NOMO-1 treated with dmso at 0.1 percent for 144 hours (cell line): ENCODE results near the gene SHC4.
"Not testable (repeated sequence)": the region's sequence is repeated elsewhere in the genome, so short reads cannot be mapped to it uniquely, and the experiment has no call there.

Source experiments
- DNase-seq: peaks from one replicate; lab custom pipeline; 2025; ENCODE audit not compliant: unreplicated experiment; lab: John Stamatoyannopoulos, UW

The SHC4 gene

DNA sequence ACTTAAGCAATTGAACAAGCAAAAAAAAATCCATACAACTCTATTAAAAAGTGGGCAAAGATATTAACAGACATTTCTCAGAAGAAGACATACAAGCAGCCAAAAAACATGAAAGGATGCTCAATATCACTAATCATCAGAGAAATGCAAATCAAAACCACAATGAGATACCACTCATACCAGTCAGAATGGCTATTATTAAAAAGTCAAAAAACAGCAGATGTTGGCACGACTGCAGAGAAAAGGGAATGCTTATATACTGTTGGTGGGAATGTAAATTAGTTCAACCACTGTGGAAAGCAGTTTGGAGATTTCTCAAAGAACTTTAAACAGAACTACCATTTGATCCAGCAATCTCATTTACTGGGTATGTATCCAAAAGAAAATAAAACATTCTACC, 7.2 kb upstream of the SHC4 start:
- DNase-seq: not testable (repeated sequence)

DNA sequence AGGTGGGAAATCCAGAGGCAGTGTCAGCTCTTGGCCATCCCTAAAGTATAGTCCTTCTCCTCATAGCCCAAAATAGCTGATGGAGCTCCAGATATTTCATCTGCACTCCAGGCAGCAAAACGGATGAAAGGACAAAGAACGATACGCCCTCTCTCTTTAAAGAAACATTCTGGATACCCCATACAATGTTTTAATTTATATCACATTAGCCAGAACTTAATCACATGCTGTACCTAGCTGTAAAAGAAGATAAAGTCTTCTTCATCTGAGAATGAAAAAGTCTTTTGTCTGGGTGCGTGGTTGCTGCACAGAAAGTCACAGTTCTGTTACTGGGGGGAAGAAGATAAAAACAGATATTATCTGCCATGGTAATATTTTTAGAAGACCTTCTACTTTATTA, 4.3 kb upstream of the SHC4 start:
- no peak for DNase-seq

DNA sequence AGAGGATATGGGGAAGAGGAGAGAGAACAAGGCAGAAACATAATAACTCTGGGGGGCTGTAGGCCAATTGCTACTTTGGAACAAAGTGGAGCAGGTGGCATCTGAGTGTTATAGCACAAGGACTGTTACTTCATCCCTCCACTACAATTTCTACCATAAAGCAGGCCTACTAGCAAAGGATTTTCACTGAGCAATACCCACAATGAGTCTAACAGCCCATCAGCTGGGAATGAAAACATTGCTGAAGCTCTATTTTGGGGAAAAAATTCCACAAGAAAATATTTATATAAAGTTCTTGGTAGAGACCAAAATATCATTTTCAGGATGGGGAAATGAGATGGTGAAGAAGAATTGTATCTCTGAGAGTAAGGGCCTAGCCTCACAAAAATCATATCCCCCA, 3.6 kb upstream of the SHC4 start:
- no peak for DNase-seq

DNA sequence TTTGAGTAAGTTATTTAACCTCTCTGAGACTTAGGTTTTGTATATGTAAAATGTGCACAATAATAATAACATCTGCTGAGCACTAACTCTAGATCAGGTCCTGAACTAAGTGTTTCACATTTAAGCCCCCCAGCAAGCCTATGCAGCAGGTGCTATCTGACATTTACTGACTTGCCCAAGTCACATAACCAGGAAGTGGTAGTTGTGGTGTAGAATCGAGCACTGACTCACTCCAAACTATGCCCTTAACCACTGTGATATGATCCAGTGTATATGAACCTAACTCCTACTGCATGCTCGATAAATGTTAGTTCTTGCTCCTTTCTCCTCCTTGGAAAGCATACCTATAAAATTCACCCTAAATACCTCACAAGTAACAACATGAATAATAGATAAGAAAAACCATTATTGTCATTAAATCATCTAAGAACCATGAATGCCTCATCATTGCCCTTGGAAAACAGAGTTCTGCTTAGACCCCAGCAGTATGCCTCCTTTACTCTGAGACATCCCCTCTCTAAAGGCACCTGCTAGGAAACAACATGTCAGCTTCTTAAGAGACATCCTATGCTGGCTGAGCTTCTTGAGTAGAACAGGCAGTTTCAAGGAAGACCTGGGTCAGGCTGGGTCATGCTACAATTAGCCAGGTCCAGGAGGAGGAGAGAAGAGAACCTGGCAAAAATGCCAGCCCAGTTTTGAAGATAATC, 3.0 kb upstream of the SHC4 start:
- DNase-seq: no peak

DNA sequence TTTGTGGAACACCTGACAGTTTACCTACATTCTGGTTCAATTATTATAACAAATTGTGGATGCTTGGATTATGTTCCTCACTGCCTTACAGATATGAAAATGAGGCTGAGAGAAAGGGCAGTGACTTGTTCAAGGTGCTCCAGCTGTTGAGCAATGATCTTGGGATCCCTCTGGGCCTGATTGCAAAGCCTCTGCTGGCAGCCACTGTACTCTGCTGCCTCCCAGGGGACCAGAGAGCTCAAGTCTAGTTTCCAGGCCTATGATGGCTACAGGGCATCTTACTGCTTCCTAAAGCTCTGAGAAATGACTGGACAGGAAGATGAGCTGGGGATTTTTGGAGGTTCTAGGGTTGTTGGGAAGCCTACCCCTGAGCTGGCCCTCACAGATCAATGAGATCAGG, 2.3 kb upstream of the SHC4 start:
- no peak for DNase-seq

DNA sequence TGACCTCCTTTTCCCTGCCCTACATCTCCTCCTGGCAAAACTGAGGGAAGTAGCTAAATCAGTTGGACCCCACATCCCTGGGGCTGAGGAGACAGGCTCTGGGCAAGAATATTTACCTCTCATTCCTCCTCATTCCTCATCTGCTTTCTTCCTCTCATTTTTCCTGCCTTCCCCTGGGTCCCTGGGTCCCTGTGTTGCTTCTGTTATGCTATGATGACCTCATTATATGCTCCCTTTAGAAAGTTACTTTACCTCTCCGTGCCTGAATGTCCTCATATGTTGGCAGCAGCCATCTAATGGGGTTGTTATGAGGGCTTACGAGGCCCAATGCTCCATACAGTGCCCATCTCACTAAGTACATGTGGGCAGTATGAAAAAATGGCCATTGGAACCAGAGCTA, 1.2 kb upstream of the SHC4 start:
- no peak for DNase-seq

DNA sequence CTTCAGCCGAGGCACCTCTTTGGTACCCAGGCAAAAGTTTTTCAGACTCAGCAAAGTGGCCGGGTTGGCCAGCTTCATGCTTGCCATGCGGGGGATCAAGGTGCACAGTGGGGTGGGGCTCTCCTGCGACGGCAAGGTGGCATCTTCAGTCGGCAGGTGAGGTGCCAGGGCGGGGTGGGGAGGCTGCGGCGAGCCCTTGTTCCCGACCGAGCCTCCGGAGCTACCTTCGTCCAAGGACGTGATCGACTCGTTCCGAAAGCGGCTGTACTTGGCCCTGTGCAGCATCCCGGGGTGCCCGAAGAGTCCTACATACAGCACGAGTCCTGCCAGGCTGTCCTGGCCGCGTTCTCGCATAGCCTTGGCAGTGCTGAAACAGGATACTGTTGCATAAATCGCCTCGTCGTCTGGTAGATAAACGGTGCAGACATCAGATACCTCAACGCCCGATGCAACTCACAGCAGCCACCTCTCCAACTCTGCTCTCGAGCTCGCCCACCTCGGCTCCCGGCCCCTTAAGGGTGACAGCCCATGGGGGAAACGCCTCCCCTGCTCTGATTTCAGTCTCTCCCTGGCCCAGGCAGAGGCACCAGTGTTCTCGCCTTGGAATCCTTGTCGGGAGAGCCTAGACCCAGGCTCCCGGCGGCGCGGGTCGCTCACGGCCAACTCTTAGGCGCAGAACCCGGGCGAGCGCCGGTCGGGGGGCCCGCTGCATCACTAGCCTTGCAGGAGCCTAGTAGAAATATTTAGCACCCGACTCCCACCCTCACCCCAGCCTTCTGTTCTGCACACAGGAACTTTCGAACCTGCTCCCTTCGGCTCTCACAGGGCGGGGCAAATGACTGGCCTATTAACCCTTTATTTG, 826 bp downstream of the SHC4 start:
- no peak for DNase-seq

DNA sequence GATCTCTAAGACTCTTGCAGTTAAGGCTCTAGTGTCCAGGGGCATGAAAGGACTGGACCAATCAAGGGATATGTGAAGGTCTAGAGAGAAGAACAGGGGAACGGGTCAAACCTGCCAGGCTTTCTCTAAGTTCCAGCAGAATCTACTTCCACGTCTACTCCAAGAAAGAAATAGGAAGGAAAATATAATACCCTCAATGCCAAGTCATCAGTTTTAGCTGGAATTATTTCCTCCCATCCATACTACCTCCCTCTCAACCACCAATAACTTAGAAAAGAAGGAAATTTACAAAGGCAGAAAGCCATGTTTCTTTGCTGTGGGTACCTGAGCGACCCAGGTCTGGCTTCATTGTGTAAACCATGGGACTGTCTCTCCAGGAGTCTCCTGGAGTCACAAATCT, 7.8 kb downstream of the SHC4 start:
- DNase-seq: no peak

DNA sequence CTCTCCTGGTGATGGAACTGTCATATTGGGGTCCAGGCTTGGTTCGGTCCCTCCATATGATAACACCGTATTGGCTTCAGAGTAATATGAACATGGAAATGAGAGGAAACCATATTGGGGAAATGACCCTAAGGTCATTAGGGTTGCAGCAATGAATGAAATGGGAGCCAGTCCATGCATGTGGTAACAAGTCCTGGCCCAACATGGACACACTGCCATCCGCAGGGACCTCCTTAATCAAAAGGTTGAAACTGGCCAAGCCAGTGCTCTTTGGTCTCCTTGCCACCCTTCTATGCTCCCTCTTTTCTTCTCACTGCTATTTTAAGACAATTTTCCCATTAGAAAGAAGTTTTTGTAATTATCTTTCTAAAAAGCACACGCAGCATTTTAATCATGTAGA, 8.3 kb downstream of the SHC4 start:
- no peak for DNase-seq

DNA sequence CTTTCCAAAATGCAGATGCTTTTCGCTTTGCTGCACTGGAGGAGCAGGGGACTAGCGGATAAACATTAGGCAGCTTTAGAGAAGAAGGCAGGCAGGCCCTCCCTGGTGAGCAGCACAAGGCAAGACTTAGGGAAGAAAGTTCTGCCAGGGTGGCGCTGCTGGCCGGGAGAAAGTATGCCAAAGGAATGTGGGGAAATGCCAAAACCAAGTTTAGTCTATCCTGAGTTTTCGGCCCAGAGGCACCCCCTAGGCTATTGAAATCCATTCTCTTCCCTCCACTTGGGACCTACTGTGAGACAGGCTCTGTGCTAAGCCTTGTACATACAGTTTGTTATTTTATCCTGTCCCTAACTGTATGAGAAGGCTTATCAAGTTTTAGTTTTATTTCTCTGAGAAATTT, 9.2 kb downstream of the SHC4 start:
- no peak for DNase-seq

DNA sequence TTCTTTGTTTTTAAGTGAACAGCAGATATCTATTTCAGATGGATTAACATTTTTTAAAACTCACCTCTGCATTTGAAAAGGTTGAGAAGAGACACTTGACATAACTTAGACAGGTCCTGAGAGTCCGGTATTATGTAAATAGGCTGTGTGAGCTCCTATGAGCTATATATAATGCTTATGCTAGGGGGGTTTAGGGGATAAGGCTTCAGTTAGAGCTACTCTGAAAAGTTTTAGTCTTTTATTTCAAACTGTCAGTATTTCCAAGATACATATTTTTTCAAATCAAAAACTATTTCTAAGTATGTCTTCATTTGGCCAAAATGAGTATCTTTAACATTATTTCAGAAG, 16.9 kb downstream of the SHC4 start:
- DNase-seq: no peak

DNA sequence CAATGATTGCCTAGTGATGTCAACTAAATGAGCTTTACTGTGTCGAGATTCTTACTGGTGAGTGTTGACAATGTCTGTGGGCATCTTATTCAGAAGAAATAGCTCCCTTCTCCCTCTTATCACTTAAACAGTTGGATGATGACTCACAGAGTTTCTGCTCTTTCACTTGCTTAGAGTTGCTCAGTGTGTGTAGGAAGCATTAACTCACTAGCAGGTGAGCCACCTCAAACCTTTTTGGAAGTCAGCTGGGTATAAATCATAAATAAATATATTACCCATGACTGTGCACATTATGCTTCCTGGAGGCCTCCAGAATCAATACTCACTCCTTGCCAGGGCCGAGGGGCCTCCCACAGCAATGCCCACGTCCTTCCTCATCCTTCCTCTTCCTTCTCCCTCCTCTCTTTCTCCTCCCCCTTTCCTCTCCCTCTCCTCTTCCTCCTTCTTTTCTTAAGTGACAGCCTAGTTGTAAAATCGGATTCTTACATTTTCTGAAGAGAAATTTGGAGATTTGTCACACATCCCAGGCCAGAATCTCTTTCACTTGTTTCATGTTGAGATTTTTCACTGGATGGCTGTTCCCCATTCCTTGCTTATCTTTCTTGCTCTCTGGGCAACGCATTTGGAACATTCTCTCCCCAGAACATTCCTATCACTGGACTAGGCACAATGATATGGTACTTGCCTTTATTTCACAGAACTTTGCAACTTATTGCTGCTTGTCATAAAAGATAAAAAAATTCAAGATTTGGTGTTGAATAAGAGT, 17.5 kb downstream of the SHC4 start:
- no peak for DNase-seq

DNA sequence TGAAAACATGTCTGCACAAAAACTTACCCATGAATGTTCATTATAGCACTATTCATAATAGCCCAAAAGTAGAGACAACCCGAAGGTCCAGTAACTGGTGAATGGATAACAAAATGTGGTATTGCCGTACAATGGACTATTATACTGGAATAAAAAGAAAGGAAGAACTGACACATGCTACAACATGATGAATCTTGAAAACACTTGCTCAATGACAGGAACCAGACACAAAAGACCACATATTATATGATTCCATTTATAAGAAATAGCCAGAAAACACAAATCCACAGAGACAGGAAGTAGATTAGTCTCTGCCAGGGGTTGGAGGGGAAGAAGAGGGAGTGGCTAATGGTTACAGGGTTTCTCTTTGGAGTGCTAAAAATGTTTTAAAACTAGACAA, 18.3 kb downstream of the SHC4 start:
- no peak for DNase-seq

DNA sequence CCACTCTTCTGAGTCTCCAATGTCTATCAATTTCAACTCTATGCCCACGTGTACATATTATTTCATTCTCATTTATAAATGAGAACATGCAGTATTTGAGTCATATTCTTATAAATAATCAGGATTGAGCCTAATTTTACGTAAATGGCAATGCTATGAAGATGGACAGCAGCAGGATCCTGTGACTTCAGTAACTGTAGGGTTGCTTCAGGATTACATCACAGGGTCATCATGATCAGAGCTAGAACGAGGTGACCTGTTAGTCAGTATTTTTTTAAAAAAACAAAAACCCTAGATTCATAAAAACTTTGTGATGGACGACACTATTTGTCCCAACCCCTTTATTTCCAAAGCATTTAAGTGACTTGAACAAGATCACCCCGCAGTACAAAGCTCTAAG, 21.8 kb downstream of the SHC4 start:
- DNase-seq: no peak

DNA sequence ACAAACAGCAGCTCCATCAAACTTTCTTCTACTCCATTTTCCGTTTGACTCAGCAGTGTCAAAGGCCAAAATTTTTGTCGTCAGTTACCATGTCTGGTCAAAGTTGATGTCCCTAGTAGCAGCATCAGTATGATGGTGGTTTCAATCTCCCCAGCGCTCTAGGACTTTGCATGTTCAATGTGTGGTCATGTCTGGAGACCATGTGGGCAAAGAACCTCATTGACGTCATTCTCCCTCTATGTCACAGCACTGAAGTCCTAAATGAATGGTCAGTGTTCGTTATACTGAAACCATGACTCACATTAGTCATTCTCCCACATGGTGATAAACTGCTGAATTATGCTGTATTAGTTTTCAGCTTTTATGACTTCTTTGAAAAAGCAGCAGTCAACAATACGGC, 23.2 kb downstream of the SHC4 start:
- no peak for DNase-seq

DNA sequence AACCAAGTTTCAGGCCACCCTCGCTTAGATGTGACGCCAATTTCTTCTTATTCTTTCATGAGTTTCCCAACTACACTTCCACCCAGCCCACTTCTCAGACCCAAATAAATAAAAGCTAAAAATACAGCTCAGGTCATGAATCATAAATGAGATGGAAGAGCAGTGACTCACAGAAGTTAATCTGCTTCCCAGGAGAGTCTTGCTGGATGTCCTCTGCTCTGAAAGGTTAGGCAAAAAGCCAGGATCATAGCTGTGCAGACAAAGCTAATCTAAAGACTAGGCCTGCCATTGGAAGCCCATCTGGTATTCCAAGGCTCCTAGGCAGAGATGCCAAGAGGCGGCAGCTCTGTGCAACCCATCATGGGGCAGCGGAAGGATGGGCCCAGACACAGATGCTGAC, 24.1 kb downstream of the SHC4 start:
- no peak for DNase-seq

DNA sequence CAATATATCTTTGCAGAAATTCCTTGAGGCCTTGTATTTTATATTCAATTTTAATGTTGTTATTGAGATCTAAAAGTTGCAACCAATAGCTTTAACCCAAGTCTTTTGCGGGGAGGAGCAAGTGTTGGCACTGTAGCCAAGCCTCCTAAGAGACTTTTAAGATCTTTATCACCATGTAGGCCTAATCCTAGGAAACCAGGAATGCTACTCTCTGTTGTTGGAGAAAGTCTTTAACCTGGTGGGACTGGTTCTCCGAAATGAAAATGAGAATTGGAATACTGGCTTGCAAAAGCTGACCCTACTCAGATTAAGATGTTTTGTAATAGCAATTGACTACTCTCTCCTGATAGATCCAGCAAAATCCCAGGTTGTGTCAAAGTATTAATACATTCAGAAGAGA, 25.8 kb downstream of the SHC4 start:
- DNase-seq: no peak

DNA sequence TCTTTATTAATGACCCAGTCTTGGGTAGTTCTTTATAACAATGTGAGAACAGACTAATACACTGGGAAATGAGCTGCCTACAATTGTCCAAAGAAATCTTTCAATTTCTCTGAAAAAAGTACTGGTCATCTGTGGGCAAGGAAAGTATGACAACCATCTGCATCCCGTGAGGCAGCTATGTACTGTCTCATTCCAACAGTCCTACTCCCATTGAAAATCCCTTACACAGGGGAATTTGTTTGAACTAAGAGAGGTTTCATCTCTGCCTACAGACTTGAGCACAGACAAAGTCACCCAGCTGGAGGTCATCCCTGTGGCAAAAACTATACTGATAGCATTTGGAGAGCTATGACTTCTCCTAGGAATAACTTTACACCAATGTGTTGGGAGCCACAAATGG, 27.1 kb downstream of the SHC4 start:
- no peak for DNase-seq

DNA sequence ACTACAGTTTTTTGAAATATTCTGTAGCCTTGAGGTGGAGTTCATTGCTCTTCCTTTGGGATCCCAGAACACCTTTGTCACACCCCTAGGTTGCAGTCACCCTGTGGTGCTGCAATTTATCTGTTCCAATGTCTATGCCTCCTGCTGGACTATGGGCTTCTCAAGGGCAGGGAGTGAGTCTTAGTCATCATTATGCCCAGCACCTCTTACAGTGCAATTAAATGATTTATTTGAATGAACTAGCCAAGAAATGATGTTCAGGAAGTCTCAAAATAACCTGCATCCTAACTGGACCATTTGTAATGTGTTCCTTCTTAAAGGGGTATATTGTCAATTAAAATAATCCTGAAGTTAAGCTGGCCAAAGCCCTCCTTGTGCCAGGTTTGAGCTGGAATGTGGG, 28.5 kb downstream of the SHC4 start:
- DNase-seq: no peak

DNA sequence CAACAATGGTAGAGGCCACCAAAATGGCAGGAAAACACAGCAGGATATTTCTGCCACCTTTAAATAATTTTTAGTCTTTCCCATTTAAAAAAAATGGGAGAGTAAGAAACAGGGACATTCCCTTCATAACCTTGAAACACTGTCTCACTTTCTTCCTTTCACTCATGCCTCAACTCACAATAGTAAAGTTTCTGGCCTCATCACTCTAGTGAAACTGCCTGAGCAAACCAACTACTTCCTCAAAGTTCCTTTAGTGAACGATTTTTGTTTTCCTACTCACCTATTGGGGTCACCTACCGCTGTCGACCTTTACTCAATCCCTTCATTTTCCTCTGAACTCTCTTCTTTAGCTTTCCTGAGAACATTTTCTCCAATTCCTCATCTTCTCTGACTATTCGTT, 33.0 kb downstream of the SHC4 start:
- DNase-seq: no peak

DNA sequence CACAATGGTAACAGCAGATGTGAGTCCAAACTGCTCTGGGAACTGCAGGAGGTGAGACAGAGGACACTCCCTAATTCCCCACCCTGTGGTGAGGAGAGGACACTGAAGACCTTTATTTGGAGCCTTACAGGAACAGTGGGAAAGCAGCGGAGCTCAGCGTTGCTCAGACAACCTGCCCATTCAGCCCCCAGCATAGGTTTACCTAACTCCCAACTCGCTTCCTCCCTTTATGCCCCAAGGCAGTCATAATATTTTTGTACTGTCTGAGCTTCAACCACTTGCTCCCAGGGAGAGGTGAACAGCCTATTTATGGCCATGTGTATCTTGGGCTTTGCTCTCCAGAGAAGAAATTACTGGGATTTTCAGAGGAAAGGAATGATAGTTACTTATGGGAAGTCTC, 34.1 kb downstream of the SHC4 start:
- no peak for DNase-seq

DNA sequence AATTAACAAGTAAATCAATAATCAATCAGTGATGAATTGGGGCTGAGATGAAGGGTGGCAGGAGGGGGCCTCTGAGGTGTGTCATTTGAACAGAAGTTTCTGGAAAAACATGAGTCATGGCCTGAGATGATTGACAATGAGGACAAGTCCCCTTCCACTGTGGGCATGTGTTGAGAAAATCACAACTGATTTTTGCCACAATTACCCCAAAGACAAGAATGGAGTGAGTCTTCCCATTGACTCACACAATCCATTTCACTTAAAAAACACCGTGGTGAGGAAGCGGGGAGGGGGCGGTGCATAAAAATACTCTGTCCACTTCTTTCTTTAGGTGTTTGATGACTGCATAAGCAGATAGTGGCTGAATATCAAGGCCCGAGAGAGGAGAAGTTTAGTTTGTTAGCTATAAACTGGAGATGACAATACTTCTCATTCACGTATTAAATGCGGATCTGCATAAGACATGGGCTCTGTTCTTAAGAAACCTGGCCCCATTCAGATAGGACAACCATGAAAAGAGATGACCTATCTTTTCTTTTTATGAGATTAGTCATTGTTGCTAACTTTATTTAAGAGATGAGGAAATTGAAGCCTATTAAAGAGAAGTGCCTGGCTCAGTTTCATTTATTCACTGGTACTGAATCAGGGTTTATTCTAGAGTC, 34.7 kb downstream of the SHC4 start:
- DNase-seq: no peak
